Upper lobe of left lung (tissue), 4 donors: ENCODE results near the gene LCN2.
"Not testable (repeated sequence)": the region's sequence is repeated elsewhere in the genome, so short reads cannot be mapped to it uniquely, and the experiment has no call there.

Experiments used
- CTCF ChIP-seq, 6 experiments: fragments of 450-650 bp in 4 of 6; fragments of 200-600 bp in 2 of 6; sonication (generic) in 2 of 6; IDR thresholded peaks; one replicate each; pipeline ENCODE4 v1.5.1; 2016 to 2019; ENCODE audit warnings: antibody characterized with exemption in 6 of 6
- EP300 ChIP-seq, 4 donors: sonication (generic); formaldehyde crosslinking; IDR thresholded peaks; one replicate each; pipeline ENCODE4 v1.5.1; 2017; ENCODE audit warnings: antibody characterized with exemption in 4 of 4, control low read depth in 2 of 4
- POLR2AphosphoS5 ChIP-seq, 2 donors: sonication (generic); formaldehyde crosslinking; IDR thresholded peaks; one replicate each; pipeline ENCODE4 v1.5.1; 2017; ENCODE audit warnings: antibody characterized with exemption in 2 of 2

GRCh38 chr9:128181480-128181879 lies 32.2 kb downstream of the LCN2 start:
- peak in 3 of 6 experiments; percentile 19 to 50 (median 43) for TF ChIP-seq CTCF (IDR thresholded peaks at IDR 0.05)
- not testable (repeated sequence) for TF ChIP-seq EP300, POLR2AphosphoS5 (IDR thresholded peaks at IDR 0.05)
